Measurements from ENCODE around the gene CMIP.

DNA sequence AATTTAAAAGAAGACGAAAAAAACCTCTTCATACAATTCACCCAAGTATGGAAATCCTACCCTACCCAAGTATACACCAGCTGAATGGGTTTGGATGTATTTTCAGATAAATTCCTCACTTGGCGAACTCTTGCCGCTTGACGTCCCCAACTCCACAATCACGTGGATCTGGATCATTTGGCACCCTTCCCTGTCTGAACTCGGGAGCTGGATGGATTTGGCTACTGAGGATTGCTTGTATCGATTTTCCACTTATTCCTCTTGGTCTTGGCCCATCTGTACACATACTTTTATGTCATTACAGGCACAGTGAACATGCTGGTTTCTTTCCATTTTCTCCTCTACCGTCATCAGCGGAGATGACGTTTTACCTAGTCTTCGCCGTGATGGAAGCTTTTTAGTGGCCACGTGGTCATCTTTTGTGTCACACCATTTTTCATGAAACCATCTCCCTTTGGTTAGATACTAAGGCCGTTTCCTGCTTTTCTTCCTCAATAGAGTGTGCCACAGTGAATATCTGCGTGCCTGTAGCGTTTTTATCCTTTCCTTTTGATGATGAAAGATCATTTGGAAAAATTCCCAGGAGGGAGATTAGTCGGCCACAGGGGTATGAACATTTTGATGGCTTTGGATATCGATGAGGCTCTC, 47.1 kb downstream of the CMIP start:
- TF ChIP-seq, protein P1, sequence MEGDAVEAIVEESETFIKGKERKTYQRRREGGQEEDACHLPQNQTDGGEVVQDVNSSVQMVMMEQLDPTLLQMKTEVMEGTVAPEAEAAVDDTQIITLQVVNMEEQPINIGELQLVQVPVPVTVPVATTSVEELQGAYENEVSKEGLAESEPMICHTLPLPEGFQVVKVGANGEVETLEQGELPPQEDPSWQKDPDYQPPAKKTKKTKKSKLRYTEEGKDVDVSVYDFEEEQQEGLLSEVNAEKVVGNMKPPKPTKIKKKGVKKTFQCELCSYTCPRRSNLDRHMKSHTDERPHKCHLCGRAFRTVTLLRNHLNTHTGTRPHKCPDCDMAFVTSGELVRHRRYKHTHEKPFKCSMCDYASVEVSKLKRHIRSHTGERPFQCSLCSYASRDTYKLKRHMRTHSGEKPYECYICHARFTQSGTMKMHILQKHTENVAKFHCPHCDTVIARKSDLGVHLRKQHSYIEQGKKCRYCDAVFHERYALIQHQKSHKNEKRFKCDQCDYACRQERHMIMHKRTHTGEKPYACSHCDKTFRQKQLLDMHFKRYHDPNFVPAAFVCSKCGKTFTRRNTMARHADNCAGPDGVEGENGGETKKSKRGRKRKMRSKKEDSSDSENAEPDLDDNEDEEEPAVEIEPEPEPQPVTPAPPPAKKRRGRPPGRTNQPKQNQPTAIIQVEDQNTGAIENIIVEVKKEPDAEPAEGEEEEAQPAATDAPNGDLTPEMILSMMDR (IDR thresholded peaks at IDR 0.05; ENCODE audit: insufficient read depth, low read length, poor library complexity, severe bottlenecking) = no peak
- no peak for TF ChIP-seq EZH2phosphoT487 (conservative IDR thresholded peaks at IDR 0.05; ENCODE audit: low read length)
